Head of caudate nucleus (tissue), 42 donors: Measurements from ENCODE around the gene MAD2L1BP.
A peak's percentile ranks its signal among the peaks of the same experiment; 100 is the strongest.
"Not testable (repeated sequence)": the region's sequence is repeated elsewhere in the genome, so short reads cannot be mapped to it uniquely, and the experiment has no call there.

Experiments
- DNase-seq, 42 donors: peaks; one replicate each; pipeline versions ENCODE4 v3.0.0 to v3.0.0-alpha.2; 2020 to 2021; ENCODE audit warnings: mixed read lengths in 7 of 42
- intact Hi-C: fragments of 100-400 bp; cut with DNase I; formaldehyde crosslinking; loops from one replicate; pipeline ENCODE4 v1.15.0; 2022

Gene MAD2L1BP, protein sequence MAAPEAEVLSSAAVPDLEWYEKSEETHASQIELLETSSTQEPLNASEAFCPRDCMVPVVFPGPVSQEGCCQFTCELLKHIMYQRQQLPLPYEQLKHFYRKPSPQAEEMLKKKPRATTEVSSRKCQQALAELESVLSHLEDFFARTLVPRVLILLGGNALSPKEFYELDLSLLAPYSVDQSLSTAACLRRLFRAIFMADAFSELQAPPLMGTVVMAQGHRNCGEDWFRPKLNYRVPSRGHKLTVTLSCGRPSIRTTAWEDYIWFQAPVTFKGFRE

GRCh38 chr6:43635387-43636307 is at the start of gene MAD2L1BP:
TSS of gene MAD2L1BP (plus strand) at chr6:43635840. CDS start at chr6:43635876, 36 bp downstream.
- intact Hi-C loops: no loop called here

DNA sequence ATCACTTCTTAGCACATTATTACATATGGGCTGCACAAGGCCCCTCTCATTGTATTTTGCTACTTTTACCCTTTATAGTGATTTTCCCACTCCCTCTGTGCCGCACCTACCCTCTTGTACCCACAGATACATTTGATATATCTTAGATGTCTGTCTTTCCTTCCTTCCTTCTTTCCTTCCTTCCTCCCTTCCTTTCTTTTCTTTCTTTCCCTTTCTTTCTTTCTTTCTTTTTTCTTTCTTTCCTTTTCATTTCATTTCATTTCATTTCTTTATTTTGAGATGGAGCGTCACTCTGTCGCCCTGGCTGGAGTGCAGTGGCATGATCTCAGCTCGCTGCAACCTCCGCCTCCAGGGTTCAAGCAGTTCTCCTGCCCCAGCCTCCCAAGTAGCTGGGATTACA is 47.4 kb upstream of the MAD2L1BP start:
- intact Hi-C loops: no loop called here
- no peak for DNase-seq

More at GRCh38 chr6:43635387-43636307, at the start of gene MAD2L1BP:
- DNase-seq: peak; percentile 75 to 96 (median 91)

DNA sequence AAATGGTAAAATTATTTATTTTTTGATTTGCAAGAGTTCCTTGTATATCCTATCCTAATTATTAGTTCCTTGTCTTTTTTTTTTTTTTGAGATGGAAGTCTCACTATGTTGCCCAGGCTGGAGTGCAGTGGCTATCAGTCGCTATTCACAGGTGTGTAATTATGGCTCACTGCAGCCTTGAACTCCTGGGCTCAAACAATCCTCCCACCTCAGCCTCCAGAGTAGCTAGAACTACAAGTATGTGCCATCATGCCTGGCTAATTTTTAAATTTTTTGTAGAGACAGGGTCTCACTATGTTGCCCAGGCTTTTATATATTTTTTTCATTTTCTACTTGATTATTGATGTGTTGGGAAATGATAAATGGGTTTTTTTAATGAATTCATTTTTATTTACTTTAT is 46.1 kb upstream of the MAD2L1BP start:
- intact Hi-C loops, DNase-seq: not testable (repeated sequence)

DNA sequence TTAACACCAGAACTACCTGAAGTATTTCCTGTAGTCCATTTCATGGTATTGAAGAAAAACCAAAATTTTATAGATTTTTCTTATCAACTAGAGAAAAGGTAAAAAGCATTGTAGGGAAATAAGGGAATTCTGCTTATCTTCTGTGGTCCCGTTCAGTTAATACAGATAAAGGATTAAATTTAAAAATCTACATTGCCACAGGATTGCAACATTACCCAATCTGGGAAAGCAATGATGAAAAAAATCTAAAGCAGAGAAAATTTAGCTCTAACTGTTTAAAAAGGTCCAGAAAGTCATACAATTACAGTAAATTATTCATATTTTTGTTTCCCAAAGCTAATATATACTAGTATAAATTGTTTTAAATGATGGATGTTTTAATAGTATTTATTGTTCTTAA is 41.7 kb upstream of the MAD2L1BP start:
- intact Hi-C loops: no loop called here
- no peak for DNase-seq

GRCh38 chr6:43600595-43600994 is 35.0 kb upstream of the MAD2L1BP start:
- intact Hi-C loops: no loop called here
- DNase-seq: no peak

DNA sequence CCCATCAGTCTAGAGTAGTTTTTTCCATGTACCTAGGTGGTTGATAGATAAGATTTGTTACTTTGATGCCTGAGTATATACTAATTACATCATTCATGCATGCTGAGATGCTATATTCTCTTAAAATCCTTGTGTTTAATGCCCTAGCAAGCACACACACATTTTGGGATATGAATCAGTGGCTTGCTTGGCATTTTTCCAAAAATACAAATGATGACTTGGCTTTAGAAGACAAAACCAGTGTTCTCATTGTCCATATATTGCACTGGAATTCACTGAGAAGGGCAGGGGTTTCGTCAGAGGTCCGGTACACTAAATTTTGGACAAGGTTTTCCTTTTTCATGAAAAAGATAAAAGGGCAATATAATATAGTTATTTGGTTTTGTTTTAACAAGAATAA is 31.5 kb upstream of the MAD2L1BP start:
- intact Hi-C loops: no loop called here

DNA sequence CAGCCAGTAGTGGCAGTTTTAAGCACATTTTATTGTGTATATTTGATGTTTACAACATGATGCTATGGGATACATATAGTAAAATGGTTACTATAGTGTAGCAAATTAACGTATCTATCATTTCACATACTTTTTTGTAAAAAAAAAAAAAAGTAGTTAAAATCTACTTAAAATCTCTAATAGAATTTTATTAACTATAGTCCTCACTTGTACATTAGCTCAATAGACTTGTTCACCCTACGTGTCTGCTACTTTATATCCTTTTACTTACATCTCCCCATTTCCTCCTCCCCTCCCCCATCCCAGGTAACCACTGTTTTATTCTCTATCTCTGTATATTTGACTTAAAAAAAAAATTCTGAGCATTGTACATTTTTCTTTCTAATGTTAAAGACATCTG is 29.6 kb upstream of the MAD2L1BP start:
- intact Hi-C loops: no loop called here
- no peak for DNase-seq

More for the DNA sequence above, 31.5 kb upstream of the MAD2L1BP start:
- DNase-seq: no peak

DNA sequence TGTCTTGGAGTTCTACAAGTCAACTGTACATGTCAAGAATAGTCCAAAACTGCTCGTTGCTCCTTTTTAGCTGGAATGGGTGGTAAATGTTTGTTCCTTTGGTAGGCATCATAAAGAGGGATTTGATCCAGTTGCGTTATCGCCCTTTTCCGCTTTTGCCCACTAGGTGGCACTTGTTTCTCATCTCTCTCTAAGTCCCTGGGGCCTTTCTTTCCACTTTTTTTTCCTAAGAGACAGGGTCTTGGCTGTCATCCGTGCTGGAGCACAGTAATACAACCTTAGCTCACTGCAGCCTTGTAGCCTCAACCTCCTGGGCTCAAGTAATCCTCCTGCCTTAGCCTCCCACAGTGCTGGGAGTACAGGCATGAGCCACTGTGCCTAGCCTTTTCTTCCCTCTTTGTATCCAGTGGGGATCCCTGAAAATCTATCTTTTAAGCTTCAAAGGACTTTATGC is 27.3 kb upstream of the MAD2L1BP start:
- peak; percentile 32 to 90 (median 76) for DNase-seq
- intact Hi-C loops: no loop called here

- DNase-seq: no peak
- intact Hi-C loops: no loop called here
These were observed 26.8 kb upstream of the MAD2L1BP start for GRCh38 chr6:43608807-43609206.

DNA sequence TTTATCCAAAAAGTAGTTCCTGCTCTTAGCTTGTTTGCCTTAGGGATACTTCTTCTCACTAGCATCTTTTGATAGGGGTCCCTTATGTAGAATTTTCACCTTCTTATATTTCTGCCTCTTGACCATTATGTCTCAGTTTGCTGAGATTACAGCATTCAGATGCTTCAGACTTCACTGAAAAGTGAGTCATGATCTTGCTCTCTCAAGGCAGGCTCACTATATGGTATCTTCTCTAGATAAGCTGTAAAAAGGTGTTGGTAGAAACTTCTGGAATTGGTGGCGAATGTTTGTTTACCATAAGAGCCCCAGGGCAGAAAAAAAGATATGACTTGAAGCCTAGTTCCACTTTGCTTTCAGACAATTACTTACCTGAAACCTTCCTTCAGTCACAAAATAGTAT is 26.2 kb upstream of the MAD2L1BP start:
- intact Hi-C loops: no loop called here
- no peak for DNase-seq

DNA sequence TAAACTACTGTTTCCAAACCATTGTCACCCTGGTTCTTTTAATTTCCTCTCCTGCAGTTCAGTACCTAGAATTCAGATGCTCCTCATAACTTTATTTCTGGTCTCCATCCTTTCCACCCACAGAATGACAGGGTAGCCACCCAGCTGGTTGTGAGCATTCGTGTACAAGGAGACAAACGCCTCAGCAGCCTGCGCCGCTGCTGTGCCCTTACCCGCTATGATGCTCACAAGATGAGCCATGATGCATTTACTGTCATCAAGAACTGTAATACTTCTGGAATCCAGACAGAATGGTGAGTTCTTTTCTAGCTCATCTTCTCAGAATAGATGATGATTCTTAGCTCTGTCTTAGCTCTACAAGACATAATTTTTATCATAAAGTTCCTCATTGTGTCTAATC is 25.2 kb upstream of the MAD2L1BP start:
- DNase-seq: no peak
- intact Hi-C loops: no loop called here

DNA sequence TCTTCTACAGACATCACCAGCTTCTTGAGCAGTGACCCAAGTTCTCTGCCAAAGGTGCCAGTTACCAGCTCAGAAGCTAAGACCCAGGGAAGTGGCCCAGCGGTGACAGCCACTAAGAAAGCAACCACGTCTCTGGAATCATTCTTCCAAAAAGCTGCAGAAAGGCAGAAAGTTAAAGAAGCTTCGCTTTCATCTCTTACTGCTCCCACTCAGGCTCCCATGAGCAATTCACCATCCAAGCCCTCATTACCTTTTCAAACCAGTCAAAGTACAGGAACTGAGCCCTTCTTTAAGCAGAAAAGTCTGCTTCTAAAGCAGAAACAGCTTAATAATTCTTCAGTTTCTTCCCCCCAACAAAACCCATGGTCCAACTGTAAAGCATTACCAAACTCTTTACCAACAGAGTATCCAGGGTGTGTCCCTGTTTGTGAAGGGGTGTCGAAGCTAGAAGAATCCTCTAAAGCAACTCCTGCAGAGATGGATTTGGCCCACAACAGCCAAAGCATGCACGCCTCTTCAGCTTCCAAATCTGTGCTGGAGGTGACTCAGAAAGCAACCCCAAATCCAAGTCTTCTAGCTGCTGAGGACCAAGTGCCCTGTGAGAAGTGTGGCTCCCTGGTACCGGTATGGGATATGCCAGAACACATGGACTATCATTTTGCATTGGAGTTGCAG is 21.8 kb upstream of the MAD2L1BP start:
- intact Hi-C loops: no loop called here
- DNase-seq: peak in 26 of 42 donors; percentile 5 to 76 (median 36)

DNA sequence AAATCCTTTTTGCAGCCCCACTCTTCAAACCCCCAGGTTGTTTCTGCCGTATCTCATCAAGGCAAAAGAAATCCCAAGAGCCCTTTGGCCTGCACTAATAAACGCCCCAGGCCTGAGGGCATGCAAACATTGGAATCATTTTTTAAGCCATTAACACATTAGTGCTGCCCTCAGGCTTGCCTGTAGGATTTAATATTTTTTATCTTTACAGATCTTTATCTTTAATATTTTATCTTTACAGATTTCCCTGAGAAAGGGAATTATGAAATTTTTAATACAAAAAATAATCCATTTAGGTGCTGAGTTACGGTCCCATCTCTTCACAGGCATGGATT is 21.3 kb upstream of the MAD2L1BP start:
- DNase-seq: no peak
- intact Hi-C loops: no loop called here

GRCh38 chr6:43616725-43617472 is 18.7 kb upstream of the MAD2L1BP start:
- no peak for DNase-seq
- intact Hi-C loops: no loop called here

DNA sequence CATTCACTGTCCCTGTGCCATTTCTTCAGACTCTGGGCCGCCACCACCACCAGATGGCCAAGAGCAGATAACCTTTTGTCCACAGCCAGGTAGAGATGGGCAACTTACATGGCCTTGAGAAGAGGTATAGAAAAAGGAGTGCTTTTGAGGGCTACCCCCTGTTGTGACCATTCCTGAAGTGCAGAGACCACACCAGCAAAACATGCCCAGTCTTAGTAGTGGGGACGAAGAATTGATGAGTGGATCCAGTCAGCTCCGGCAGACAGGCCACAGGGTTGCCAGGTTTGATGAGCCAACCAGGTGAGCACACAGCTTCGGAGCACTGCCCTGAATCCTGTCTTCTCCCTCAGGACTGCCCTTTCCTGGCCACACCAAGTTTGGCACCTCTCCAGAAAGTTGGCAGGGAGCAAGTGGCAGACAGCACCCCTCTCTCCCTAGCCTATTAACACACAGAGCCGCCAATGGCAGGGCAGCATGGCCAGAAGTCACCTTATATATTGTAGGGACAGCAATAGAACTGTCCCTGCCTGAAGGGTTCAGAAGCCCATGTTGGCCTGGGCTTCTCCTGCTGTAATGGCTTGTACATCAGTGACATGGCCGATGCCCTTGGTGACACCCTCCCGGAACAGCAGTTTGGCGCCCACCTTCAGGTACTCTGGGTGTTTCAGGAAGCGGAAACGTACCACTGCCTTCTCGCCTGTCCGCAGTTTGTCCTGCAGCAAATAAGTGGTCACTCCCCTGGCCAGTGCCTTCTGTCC is 14.4 kb upstream of the MAD2L1BP start:
- intact Hi-C loops: no loop called here
- DNase-seq: peak in 1 of 42 donors; percentile 12

- intact Hi-C loops: no loop called here
- DNase-seq: peak in 1 of 42 donors; percentile 0
These were observed 13.8 kb upstream of the MAD2L1BP start for GRCh38 chr6:43621836-43622180.

GRCh38 chr6:43622541-43622940 is 13.1 kb upstream of the MAD2L1BP start:
- intact Hi-C loops: no loop called here
- peak in 1 of 42 donors; percentile 6 for DNase-seq
